NCI-H2107 treated with DMSO at 0.1 percent for 48 hours (cell line): Measurements from ENCODE around the gene GPR15.

ENCODE experiments used
- DNase-seq: peaks from one replicate; lab custom pipeline; 2025; ENCODE audit not compliant: unreplicated experiment; lab: John Stamatoyannopoulos, UW

GPR15 gene

DNA sequence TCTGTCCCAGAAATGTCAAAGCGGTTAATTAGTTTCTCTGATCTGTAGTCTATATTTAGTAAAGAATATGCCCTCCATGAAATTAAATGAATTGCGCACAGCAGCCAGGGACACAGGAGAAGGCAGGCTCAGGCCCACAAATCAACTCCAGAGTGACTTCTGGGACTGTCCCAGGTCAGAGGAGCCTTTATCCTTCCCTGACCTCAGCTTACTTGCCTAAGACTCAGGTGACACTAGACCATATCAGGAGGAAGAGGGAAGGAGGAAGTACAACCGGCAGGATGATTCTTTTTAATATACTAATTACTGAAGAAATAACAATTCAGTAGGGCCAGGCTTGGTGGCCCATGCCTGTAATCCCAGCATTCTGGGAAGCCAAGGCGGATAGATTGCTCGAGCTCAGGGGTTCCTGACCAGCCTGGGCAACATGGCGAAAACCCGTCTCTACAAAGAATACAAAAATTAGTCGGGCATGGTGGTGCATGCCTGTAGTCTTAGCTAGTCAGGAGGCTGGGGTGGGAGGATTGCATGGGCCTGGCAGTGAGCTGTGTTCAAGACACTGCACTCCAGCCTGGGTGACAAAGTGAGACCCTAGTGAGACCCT, 1.8 kb upstream of the GPR15 start:
- DNase-seq: no peak

DNA sequence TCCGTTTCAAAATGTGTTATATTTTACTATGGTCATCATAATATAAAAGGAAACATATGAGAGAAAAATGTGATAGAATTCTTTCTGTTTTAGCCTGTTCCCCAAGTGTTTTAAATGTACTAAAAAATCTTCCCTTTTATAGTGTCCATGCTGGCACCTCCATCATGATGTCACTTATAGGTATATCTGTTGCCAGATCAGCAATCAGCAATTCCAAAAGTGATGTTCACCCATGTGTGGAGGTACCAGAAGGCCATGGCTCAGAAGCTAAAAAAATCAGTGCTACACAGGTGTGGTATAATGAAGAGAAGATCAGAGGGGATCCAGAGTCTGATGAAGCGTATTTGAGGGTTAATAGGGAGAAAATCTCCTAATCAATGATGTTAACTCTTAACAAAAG, 1.1 kb upstream of the GPR15 start:
- no peak for DNase-seq

DNA sequence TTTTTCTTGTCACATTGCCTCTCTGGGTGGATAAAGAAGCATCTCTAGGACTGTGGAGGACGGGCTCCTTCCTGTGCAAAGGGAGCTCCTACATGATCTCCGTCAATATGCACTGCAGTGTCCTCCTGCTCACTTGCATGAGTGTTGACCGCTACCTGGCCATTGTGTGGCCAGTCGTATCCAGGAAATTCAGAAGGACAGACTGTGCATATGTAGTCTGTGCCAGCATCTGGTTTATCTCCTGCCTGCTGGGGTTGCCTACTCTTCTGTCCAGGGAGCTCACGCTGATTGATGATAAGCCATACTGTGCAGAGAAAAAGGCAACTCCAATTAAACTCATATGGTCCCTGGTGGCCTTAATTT, 478 bp downstream of the GPR15 start:
- DNase-seq: no peak

DNA sequence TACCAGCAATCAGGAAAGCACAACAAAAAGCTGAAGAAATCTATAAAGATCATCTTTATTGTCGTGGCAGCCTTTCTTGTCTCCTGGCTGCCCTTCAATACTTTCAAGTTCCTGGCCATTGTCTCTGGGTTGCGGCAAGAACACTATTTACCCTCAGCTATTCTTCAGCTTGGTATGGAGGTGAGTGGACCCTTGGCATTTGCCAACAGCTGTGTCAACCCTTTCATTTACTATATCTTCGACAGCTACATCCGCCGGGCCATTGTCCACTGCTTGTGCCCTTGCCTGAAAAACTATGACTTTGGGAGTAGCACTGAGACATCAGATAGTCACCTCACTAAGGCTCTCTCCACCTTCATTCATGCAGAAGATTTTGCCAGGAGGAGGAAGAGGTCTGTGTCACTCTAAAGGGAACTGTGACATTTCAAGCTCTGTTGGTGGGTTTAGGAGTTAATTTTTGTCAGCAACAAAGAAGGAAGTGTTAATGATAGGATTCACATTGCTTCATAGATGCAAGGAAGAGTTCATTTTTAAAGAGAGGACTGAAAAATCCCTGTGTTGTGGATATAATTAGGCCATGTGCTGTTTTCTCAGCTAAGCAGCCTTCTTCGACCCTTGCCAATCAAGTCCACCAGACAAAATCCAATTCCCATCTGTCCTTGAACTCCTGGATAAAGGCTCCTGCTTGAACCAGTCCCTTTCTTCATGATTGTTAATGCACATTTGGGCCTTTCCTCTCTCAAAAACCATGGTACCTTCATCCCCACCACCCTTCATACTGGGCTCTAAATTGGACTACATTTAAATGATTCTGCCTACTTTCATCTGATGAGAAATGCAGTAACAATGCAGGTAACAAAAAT, 1.2 kb downstream of the GPR15 start:
- DNase-seq: no peak

DNA sequence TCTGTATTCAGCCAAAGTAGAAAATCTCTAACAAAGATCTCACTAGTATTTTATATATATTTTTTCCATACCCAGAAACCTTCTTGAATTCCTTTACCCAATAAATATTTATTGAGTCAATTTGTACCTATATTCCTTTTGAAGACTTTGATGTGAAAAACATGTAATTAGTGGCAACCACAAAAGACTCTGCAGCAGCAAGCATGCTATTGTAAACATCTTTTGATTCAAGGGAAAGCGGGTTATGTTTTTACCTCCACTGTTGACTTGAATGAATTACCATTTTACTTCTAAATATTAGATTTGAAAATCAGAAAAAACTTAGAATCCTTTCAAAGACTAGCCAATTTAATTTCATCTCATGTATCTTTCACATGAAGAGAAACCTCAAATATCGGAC, 2.4 kb downstream of the GPR15 start:
- no peak for DNase-seq

DNA sequence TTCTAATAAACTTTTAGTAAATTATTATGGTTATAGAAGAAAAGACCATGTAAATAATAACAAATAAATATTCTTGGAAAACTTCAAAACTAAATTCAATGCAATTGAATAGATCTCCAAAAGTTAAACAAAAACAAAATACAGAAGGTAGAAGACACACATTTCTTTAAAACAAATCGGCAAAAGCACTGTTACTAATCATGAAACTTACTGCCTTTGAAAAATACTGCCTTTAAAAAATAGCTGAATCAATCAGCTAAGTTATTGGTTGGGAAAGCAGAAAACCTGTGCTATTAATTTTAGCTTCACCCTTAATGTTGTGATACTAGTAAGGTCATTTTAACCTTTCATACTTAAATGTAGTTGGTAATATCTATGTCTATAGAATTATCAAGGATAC, 3.0 kb downstream of the GPR15 start:
- no peak for DNase-seq

DNA sequence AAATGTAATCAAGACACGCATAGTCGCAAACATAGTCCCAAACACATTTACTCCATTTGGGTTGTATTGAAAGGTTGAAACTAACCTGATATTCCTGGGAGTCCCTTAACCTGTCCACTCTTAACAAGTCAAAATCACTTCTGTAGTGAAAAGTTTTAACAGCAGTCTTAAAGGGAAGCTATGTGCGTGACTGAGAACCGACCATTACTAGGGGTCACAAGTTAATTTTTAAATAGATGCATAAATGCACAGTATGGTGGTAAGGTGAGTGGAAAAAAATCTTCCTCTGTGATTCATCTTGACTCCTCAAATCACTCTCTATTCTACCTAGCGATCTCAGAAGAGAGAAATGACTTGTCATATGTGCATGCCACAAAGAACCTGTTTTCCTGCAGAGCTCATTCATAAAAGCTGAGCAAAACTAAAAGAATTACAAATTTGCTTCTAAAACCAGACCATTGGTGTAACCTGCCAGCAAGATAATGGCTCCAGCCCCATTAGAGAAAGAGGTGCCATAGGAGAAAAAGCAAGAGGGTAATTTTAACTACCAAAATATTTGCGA, 4.8 kb downstream of the GPR15 start:
- DNase-seq: no peak

DNA sequence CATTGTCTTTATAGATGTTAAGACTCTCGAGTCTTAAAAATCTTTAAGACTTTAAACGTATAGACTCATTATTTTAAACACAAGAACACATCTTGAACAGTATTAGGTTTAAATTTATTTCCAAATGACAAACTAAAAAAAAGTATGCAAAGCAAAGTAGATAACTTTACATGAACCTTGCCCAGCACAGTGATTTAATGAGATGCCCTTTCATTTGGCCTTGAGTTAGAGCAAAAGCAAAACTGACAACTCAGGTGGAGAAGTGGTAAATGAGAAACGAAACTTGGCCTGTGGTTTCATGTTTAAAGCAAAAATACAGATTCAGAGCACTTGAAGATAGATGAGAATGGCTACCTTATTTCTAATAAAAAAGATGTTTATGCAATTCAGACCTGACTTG, 8.6 kb downstream of the GPR15 start:
- DNase-seq: no peak

DNA sequence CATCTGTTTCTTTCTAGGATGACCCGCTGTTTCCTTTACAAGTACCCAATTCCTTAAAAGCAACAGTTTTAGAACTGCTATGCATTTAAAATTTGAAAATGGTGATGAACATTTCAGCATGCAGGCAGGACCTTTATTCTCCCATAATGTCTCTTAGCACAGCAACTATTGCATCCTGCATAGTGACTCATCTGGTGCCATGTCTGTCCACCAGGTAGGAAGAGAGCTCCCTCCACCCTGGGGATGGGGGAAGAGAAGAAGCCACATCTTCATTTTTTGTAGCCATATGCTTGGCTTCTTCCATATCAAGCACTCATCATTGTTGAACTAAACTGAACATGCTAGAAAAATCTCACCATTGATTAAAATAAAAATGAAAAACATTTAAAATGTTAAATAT, 9.9 kb downstream of the GPR15 start:
- DNase-seq: no peak

DNA sequence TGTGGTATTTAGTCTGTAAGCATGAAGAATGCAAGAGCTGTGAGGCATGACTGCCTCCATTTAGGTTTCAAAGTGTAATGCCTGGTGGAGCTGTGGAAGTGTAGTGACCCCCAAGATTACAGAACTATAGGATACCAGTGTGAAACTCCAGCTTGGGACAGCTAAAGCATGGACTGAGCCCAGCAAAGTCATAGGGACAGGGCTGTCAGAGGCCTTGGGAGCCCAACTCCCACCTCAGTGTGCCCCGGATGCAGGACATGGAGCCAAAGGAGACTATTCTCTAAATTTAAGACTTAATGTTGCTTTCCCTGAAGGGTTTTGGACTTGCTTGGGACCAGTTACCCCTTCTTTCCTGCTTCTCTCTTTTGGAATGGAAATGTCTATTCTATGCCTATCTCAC, 10.8 kb downstream of the GPR15 start:
- DNase-seq: no peak

DNA sequence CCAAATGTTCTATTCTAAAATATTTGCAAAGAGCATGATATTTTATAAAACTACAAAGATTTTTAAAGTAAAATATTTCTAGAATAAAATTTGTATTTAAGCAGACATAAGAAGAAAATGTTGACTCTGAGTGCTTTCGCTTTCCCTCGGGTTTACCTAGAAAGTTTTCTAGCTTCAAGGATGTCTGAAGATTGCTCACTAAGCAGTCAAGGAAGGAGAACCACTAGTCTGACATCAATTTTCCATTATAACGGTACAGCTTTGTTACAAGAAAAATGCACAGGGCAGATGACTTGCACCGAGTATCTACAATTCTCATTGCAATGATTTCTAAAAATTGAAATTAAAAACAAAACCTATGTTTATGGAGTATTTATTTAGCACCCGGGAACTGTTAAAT, 14.2 kb downstream of the GPR15 start:
- no peak for DNase-seq

DNA sequence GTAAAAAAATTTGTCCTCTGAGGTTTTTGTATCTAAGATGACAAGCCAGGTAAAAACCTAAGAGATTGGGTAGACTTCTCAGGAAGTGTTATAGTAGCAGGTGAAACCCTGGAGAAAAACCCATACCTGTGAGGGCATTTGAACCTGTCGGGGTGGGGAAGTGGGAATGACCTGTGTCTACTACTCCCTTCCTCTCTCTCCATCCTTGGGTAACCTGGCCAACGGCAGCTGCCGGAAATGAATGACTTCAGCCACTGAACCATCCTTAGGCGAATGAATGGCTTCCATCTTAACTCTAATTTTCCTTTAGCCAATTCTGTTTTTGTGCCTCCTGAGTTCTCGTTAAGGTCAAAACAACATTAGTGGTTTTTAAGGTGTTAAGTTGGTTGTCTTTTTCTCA, 16.8 kb downstream of the GPR15 start:
- DNase-seq: no peak

DNA sequence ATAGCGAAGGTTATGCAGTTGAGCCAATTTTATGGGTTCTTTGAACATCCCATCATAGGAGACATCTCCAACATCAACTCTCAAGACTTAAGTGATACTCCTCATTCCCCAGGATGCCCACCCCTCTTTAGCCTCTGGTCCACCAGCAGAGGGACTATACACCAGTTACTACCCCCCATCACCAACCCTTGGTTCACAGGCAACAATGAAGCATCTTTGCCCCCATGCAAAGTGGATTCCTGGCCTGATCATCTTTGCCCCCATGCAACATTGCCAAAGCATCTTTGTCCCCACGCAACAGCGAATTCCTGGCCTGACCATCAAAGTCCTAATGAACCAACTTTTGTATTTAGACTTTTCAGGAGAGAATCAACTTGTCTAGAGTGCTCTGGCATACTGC, 19.1 kb downstream of the GPR15 start:
- no peak for DNase-seq

DNA sequence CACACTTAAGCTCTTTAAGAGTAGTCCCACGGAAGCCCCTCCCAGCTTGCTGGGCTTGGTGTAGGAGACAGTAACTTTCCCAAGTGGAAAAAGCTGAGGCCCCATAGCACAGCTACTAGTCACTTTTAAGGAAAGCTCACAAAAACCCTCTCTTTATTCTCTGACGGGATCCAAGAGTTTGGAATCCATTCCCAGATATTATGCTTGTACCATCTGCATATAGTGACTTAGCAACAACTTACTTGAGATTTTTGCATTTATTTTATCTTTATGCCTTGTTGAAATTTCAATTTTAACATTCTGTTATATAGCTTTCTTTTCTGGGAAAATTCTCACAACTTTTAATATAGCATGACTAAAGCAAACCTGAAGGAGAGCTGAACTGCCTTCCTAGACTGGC, 19.5 kb downstream of the GPR15 start:
- DNase-seq: no peak

DNA sequence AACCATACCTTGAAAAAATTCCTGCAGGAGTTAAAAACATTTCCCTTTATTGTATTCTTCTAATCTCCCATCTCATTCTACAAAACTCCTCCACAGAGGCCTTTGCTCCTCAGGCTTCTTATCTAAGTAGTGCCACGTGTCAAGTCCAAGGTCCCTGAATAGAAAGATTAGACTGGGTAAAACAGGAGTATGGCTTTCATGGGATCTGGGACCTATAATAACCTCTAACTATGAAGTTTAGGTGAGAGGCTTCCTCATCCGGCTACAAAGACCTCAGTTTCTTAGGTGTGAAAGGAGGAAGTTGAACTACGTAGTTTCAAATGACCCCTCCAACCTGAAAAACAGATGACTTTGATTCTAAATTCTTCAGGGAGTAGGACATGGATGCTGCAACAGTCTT, 20.0 kb downstream of the GPR15 start:
- DNase-seq: no peak

DNA sequence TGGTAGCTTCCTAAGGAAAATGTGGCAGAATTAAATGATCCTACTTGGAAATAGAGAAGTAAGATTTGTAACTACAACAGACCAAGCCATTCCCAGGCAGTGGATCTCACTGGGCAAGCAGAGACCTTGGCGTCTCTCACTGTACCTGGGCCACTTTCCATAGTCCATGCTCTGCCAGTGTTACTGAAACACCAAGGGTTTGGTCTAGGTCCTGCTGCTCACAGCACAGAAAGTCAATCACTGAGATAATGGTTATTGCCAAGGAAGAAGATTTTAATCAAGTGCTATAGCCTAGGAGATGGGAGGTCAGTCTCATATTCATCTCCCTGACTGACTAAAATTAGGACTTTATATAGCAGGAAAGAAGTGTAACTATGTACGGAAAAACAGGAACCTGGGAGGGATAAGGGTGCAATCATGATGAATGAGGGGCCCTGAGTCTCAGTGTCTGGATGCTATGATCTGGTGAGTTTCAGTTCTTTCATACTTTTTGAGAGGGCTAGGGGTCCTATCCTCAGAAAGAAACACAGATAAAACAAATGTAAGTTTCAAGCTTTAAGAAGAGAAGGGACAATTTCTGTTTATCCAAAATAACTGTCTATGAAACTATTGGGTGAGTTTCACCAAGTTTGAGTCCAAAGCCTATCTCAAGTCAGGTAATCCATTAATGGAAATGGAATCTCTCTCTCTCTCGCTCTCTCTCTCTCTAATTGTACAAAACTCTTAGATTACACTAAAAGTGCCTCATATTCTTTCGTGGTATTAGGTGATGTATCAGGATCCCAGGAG, 20.6 kb downstream of the GPR15 start:
- no peak for DNase-seq

DNA sequence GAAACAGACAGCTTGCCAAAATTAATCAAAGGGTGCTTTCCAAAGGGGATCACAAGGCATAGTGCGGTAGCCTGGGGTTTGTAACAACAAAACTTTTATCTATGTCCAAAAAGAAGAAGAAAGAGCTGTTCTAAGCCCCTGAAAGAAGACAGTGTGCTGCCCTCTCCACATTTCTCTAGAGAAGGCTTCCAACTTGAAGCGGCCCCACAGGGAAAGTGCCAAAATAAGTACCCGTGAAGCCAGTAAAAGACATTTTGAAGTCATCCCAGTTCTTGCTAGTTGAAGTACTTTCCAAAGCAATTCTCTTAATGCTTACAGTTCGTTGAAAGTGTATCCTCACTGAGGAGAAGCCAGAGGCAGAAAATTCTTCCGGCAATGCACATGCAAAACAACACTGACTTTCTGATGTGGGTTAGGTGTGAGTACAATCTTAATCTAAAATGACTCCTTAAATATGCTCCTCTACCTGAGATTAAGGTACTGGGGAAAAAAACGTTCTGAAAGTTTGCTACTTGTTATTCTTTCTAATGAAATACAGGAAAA, 21.3 kb downstream of the GPR15 start:
- DNase-seq: no peak

DNA sequence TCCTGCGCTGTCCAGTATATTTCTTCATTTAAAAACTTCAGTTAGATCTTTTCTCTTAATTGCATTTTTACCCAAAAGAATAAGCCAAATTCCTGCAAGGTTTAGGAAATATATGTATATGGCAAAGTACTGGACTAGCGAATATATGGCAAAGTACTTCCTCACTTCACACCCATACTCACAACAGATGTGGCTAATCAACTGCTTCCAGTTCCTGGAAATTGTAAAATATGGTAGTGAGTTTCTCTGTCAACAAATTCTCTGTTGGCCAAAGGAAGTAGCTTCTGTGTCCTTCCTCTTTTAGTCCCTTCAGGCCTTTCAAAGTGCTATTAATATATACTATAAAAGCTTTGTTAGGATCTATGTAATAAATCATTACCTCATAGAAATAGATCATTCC, 22.0 kb downstream of the GPR15 start:
- no peak for DNase-seq

DNA sequence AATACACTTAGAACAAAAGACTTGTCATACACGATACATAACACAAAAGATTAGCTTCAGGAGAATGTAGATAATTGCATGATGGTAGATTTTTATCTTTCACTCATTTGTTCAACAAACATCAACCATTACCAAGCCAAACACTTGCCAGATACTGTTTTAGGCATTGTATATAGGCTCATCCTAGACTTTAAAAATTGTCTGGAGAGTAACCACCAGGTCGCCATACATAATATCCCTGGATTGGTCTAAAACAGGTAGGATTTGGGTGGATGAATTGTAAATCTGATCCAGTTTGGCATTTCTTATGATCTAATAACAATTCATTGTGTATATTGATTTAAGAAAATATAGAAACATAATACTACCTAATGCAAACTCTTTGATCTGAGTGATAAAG, 22.8 kb downstream of the GPR15 start:
- DNase-seq: no peak

DNA sequence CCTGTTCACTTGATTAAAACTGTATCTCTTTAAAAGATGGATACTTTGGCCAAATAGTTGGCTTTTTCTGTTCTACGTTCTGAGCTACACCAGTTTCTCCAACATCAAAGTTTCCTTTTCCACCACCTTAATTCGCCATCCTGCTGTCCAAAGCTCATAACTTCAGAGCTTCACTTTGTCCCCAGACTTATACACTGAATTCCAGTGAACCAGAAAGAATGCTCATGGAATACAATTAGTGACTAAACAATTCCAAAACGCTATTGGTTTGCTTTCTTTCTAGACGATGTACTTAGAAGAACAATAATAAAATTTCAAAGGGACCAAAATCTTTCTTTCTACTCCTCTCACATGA, 23.2 kb downstream of the GPR15 start:
- DNase-seq: no peak
